Breast epithelium (tissue), 3 donors: ENCODE measurements around the gene EEF1A2.

Source experiments
- CTCF ChIP-seq, 3 donors: fragments of 450-650 bp; IDR thresholded peaks; one replicate each; pipeline ENCODE4 v1.5.1; 2016 to 2017; ENCODE audit warnings: antibody characterized with exemption in 3 of 3, mild to moderate bottlenecking in 3 of 3, moderate library complexity in 3 of 3
- POLR2A ChIP-seq: fragments of 450-650 bp; IDR thresholded peaks from one replicate; pipeline ENCODE4 v1.6.1; 2016; ENCODE audit warnings: antibody characterized with exemption, mild to moderate bottlenecking, moderate library complexity

- no peak for TF ChIP-seq CTCF (IDR thresholded peaks at IDR 0.05)
- no peak for TF ChIP-seq POLR2A
These were observed 20.2 kb upstream of the EEF1A2 start for GRCh38 chr20:63518946-63519667.
